HepG2 (cell line): ENCODE results near the gene PIANP. TPM values are rescaled to one million over a fixed set of nuclear protein-coding genes. Genes with fewer than 3 reads are reported as not detected.

Experiments used
- ATAC-seq: fragments of 200-7000 bp; cut with Tn5 transposase; 3 replicates; pipeline ENCODE4 v1.9.1; 2020; ENCODE audit warnings: mild to moderate bottlenecking, moderate library complexity
- BruUV-seq: library from RNA; stranded (reverse); fragments of 400-500 nt; replicated peaks from 2 replicates; lab custom pipeline; 2021; lab: Mats Ljungman, UMichigan
- CTCF ChIA-PET: fragments of 300-600 bp; formaldehyde crosslinking; extraction: SDS; loops from one replicate; lab custom pipeline; 2021; ENCODE audit warnings: low total read pairs, inconsistent platforms, low intra/inter-chr PET ratio; lab: Yijun Ruan, JAX
- POLR2A ChIA-PET: fragments of 350-600 bp; sonication (Branson Sonifier 250); formaldehyde crosslinking; loops from one replicate; lab custom pipeline; 2020; ENCODE audit warnings: antibody characterized with exemption, inconsistent platforms; lab: Yijun Ruan, JAX
- DNase-seq: peaks from one replicate; pipeline ENCODE4 v3.0.0-alpha.2; 2015; ENCODE audit warnings: low spot score
- FAIRE-seq: peaks from 3 replicates; lab custom pipeline; 2011; peaks lifted over from hg19 to GRCh38; lab: Jason Lieb, UNC
- H2AFZ ChIP-seq: one replicate; pipeline ENCODE4 v1.6.1; 2011; ENCODE audit warnings: low read length, inconsistent platforms
- H3K27ac ChIP-seq: fragments of 300-600 bp; 3 replicates; pipeline ENCODE4 v1.8.0; 2011; ENCODE audit warnings: mixed run types, mild to moderate bottlenecking, mixed read lengths, low read length, inconsistent platforms; ENCODE audit not compliant: insufficient read depth; ENCODE audit errors: extremely low read length
- H3K27me3 ChIP-seq, 2 experiments: fragments of 200-600 bp in 1 of 2; 2 replicates in 1 of 2; 3 replicates in 1 of 2; pipeline versions ENCODE4 v1.6.0 to v1.8.0; 2011; ENCODE audit warnings: low read length in 2 of 2, mild to moderate bottlenecking in 2 of 2, moderate library complexity in 2 of 2, inconsistent platforms in 1 of 2; ENCODE audit not compliant: insufficient read depth in 2 of 2, control insufficient read depth in 1 of 2
- H3K36me3 ChIP-seq, 2 experiments: fragments of 200-600 bp in 1 of 2; replicated peaks in 1 of 2; 2 replicates in 1 of 2; 3 replicates in 1 of 2; pipeline versions ENCODE4 v1.5.1 to v1.8.0; 2011; ENCODE audit warnings: low read length in 2 of 2, inconsistent platforms in 1 of 2; ENCODE audit not compliant: insufficient read depth in 2 of 2, control insufficient read depth in 1 of 2
- H3K4me1 ChIP-seq: 2 replicates; pipeline ENCODE4 v1.5.1; 2012; ENCODE audit warnings: low read length, inconsistent platforms; ENCODE audit not compliant: insufficient read depth
- H3K4me2 ChIP-seq: 2 replicates; pipeline ENCODE4 v1.6.0; 2011; ENCODE audit warnings: low read depth, low read length, inconsistent platforms
- H3K4me3 ChIP-seq, 3 experiments: fragments of 200-600 bp in 1 of 3; sonication (generic), shearing (Covaris generic) in 1 of 3; replicated peaks in 1 of 3; 2 replicates each; pipeline ENCODE4 v1.5.1; 2011 to 2016; ENCODE audit warnings: low read length in 3 of 3, inconsistent platforms in 2 of 3, low read depth in 2 of 3, mild to moderate bottlenecking in 2 of 3, control low read depth in 1 of 3, mixed read lengths in 1 of 3; ENCODE audit not compliant: insufficient read depth in 1 of 3
- H3K79me2 ChIP-seq: one replicate; pipeline ENCODE4 v1.6.1; 2011; ENCODE audit warnings: low read length, inconsistent platforms; ENCODE audit not compliant: insufficient read depth
- H3K9ac ChIP-seq: 2 replicates; pipeline ENCODE4 v1.6.0; 2011; ENCODE audit warnings: mild to moderate bottlenecking, low read depth, low read length, inconsistent platforms; ENCODE audit not compliant: insufficient read depth
- H3K9me3 ChIP-seq: 2 replicates; pipeline ENCODE4 v1.5.1; 2012; ENCODE audit warnings: mild to moderate bottlenecking, low read length
- H4K20me1 ChIP-seq: 2 replicates; pipeline ENCODE4 v1.6.0; 2011; ENCODE audit warnings: inconsistent platforms, mild to moderate bottlenecking, low read length, moderate library complexity; ENCODE audit not compliant: insufficient read depth
- DNMT1 ChIP-seq: sonication (generic); formaldehyde crosslinking; IDR thresholded peaks from 2 replicates; pipeline ENCODE4 v1.5.1; 2020; ENCODE audit warnings: mild to moderate bottlenecking, missing genetic modification reagents
- NFATC3 ChIP-seq: sonication (generic); formaldehyde crosslinking; IDR thresholded peaks from 2 replicates; pipeline ENCODE4 v1.5.1; 2020; ENCODE audit warnings: mild to moderate bottlenecking, missing genetic modification reagents
- POLR2A ChIP-seq, 2 experiments: IDR thresholded peaks; 2 replicates each; pipeline ENCODE4 v1.6.1; 2011; ENCODE audit warnings: low read depth in 2 of 2, low read length in 2 of 2, mild to moderate bottlenecking in 1 of 2, moderate library complexity in 1 of 2; ENCODE audit not compliant: insufficient read depth in 1 of 2
- RARG ChIP-seq: sonication (generic); formaldehyde crosslinking; IDR thresholded peaks from 2 replicates; pipeline ENCODE4 v1.4.0; 2020; ENCODE audit warnings: low read depth, mild to moderate bottlenecking, missing genetic modification reagents
- ZNF329 ChIP-seq: sonication (generic); formaldehyde crosslinking; IDR thresholded peaks from 2 replicates; pipeline ENCODE4 v1.9.0; 2021; ENCODE audit warnings: low read depth, mild to moderate bottlenecking, missing genetic modification reagents
- ZNF350 ChIP-seq: sonication (generic); formaldehyde crosslinking; IDR thresholded peaks from 2 replicates; pipeline ENCODE4 v1.4.0; 2020; ENCODE audit warnings: mild to moderate bottlenecking, low read depth, missing genetic modification reagents, borderline replicate concordance
- ZNF660 ChIP-seq: sonication (generic); formaldehyde crosslinking; IDR thresholded peaks from 2 replicates; pipeline ENCODE4 v1.5.1; 2020; ENCODE audit warnings: mild to moderate bottlenecking, low read depth, missing genetic modification reagents, borderline replicate concordance
- whole genome bisulfite sequencing: methylation state at CpG from one replicate; pipeline ENCODE4 v1.1.6; 2017; ENCODE audit warnings: low lambda C conversion rate; 5-methylcytosine and 5-hydroxymethylcytosine counted together
- in situ Hi-C: cut with HindIII; loops from 2 replicates; pipeline ENCODE4 v1.10.0; 2017; ENCODE audit warnings: low pct_unique_long_range_greater_than_20kb; ENCODE audit not compliant: extremely low pct_ligation_motif_present
- intact Hi-C: fragments of 100-400 bp; cut with micrococcal nuclease; formaldehyde crosslinking; loops from one replicate; pipeline ENCODE4 v1.10.0; 2022; ENCODE audit not compliant: unreplicated experiment
- polyA plus RNA-seq, 8 experiments: library from polyadenylated mRNA; depleted of rRNA in 3 of 8; stranded (reverse) in 7 of 8; unstranded in 1 of 8; fragments of >200 nt; fragmentation: Illumina TruSeq in 4 of 8; extraction: Trizol in 4 of 8; gene quantifications; 2 replicates each; pipeline versions ENCODE4 v1.2.1 to v1.2.3, GENCODE V29; 2011 to 2016; ENCODE audit warnings: low read depth in 4 of 8, missing spikeins in 1 of 8, mixed read lengths in 1 of 8; ENCODE audit not compliant: insufficient read depth in 1 of 8
- total RNA-seq, 5 experiments: library from RNA; depleted of rRNA; stranded (reverse); fragments of >200 nt; fragmentation: Illumina TruSeq; extraction: Trizol; gene quantifications; 2 replicates each; pipeline ENCODE4 v1.2.3, GENCODE V29; 2016; ENCODE audit warnings: low read depth in 1 of 5
- TF ChIP-seq, protein P1 (sequence below): sonication (generic); formaldehyde crosslinking; IDR thresholded peaks from 2 replicates; pipeline ENCODE4 v1.4.0; 2020; ENCODE audit warnings: mild to moderate bottlenecking, missing genetic modification reagents
- TF ChIP-seq, protein P2 (sequence below): sonication (generic); formaldehyde crosslinking; IDR thresholded peaks from 2 replicates; pipeline ENCODE4 v1.8.1; 2023; ENCODE audit warnings: mild to moderate bottlenecking, missing genetic modification reagents
- TF ChIP-seq, protein P3 (sequence below), 2 experiments: fragments of 450-650 bp in 1 of 2; sonication (generic) in 1 of 2; formaldehyde crosslinking; IDR thresholded peaks; 2 replicates each; pipeline versions ENCODE4 v1.5.0 to v1.8.0; 2020 to 2022; ENCODE audit warnings: mild to moderate bottlenecking in 1 of 2, missing genetic modification reagents in 1 of 2

PIANP gene
- total and polyA plus RNA-seq, 2 of the 13 experiments (the other 11 are each of a cell fraction or from before 2014, with no cell fraction given), result not detected

DNA sequence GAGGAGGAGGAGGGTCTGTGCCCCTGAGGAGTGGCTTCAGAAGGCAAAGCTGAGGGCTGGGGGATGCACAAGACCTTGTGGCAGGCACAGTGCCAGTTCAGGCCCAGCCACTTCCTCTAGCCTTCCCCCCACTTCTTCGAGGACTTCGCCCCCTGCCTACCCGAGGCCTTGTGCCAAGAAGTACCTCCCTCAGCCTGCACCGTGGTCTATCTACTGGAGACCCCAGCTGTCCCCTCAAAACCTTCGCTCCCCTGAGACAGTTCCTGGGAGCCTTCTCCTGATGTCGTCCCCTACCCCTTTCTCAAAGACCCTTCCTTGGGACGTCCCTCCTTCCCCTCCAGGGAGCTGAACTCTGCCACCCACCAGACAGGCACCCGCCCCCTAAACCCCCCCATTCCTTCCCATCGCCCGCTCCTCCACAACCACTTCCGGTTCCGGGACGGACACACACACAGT, 12.0 kb downstream of the PIANP start (continued):
- TF ChIP-seq, protein P1, sequence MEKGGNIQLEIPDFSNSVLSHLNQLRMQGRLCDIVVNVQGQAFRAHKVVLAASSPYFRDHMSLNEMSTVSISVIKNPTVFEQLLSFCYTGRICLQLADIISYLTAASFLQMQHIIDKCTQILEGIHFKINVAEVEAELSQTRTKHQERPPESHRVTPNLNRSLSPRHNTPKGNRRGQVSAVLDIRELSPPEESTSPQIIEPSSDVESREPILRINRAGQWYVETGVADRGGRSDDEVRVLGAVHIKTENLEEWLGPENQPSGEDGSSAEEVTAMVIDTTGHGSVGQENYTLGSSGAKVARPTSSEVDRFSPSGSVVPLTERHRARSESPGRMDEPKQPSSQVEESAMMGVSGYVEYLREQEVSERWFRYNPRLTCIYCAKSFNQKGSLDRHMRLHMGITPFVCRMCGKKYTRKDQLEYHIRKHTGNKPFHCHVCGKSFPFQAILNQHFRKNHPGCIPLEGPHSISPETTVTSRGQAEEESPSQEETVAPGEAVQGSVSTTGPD, result no peak
- no peak for TF ChIP-seq RARG (CRISPR knock-in tag)
- TF ChIP-seq, protein P2, sequence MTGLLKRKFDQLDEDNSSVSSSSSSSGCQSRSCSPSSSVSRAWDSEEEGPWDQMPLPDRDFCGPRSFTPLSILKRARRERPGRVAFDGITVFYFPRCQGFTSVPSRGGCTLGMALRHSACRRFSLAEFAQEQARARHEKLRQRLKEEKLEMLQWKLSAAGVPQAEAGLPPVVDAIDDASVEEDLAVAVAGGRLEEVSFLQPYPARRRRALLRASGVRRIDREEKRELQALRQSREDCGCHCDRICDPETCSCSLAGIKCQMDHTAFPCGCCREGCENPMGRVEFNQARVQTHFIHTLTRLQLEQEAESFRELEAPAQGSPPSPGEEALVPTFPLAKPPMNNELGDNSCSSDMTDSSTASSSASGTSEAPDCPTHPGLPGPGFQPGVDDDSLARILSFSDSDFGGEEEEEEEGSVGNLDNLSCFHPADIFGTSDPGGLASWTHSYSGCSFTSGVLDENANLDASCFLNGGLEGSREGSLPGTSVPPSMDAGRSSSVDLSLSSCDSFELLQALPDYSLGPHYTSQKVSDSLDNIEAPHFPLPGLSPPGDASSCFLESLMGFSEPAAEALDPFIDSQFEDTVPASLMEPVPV (CRISPR knock-in tag), result no peak; the same call in 1 of the 2 replicates
- TF ChIP-seq, protein P3, sequence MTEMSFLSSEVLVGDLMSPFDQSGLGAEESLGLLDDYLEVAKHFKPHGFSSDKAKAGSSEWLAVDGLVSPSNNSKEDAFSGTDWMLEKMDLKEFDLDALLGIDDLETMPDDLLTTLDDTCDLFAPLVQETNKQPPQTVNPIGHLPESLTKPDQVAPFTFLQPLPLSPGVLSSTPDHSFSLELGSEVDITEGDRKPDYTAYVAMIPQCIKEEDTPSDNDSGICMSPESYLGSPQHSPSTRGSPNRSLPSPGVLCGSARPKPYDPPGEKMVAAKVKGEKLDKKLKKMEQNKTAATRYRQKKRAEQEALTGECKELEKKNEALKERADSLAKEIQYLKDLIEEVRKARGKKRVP (CRISPR knock-in tag; IDR thresholded peaks at IDR 0.05), result no peak
- TF ChIP-seq ZNF329 (CRISPR knock-in tag), result no peak
- no peak for TF ChIP-seq NFATC3
- TF ChIP-seq, all 625 proteins: peak for 65

DNA sequence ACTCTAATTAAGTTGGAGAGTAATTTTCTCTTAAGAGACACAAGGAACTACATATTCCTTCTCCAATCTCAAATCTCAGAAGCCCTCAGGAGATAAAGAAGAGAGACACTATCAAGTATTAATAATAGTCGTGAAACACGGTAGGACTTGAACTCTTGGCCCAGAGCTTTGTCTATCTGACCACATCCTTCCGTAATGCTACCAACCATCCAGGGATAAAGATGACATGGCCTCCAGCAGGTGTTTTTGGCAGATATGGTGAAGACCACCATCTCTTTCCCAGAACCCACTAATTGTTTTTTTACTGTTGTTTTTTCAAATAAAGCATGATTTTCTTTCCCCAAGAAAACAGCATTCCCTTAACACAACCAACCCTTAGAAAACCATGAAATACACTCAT, 14.8 kb downstream of the PIANP start:
- H3K4me3 ChIP-seq, result no peak overlapping the region
- H2AFZ ChIP-seq, result no peak overlapping the region
- H4K20me1 ChIP-seq, result peaks cover 8% of the 10 kb centered on the region
- no peaks in the 10 kb centered on the region for H3K9me3 ChIP-seq
- WGBS, result 94% methylated on average over 3 of the region's 3 CpGs
- TF ChIP-seq ZNF660 (CRISPR knock-in tag) (no peak), ZNF350 (CRISPR knock-in tag) (no peak), POLR2A (IDR thresholded peaks at IDR 0.05; ENCODE audit: insufficient read depth in 1 of 2, low read depth in 2 of 2, low read length in 2 of 2) (no peak), DNMT1 (CRISPR knock-in tag) (no peak)
- no peak overlapping the region for H3K9ac ChIP-seq
- DNase-seq (no peak), ATAC-seq (no peak), FAIRE-seq (no peak)
- POLR2A ChIA-PET, result interaction anchor here (1.0 kb wide), 1 partner anchor 186 kb away, joined by 3 read pairs; no protein-coding TSS in a partner anchor
- in situ Hi-C loops, result no loop called here
- BruUV-seq, result no TSS peak
- H3K36me3 ChIP-seq, result peaks cover 0 to 6% of the 10 kb centered on the region in 2 experiments; a peak in 4 of 5 replicates
- CTCF ChIA-PET, result interaction anchor here (1.9 kb wide), 1 partner anchor 68 kb away, joined by 15 read pairs; no protein-coding TSS in a partner anchor
- H3K27ac ChIP-seq, result no peak overlapping the region
- intact Hi-C loops, result loop anchor here (5.0 kb wide), 1 partner anchor 129 kb away; the partner anchor contains the start of gene IFFO1
- H3K4me1 ChIP-seq, result peaks cover 53% of the 10 kb centered on the region
- H3K4me2 ChIP-seq, result peak overlapping the region; percentile 10; the same call in 1 of the 2 replicates
- H3K79me2 ChIP-seq, result peaks cover 75% of the 10 kb centered on the region
- no peaks in the 10 kb centered on the region; a peak in 2 of 5 replicates for H3K27me3 ChIP-seq
